ENCODE measurements around the gene ARHGDIG. TPM values are rescaled to one million over a fixed set of nuclear protein-coding genes. Genes with fewer than 3 reads are reported as not detected.

ARHGDIG gene
- total RNA-seq, 1 donor from 2014 or later = not detected

DNA sequence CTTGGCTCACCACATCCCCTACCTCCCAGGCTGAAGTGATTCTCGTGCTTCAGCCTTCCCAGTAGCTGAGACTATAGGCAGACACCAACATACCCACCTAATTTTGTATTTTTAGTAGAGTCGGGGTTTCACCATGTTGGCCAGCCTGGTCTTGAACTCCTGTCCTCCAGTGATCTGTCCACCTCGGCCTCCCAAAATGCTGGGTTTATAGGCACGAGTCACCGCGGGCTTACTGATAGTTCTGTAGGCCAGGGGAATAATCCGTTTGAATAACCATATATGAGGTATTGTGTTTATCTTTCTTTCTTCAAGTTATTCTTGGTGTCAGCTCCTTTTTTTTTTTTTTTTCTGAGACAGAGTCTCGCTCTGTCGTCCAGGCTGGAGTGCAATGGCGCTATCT lies 38.1 kb upstream of the ARHGDIG start:
- Mint-ChIP-seq H3K9me3 (ENCODE audit: unreplicated experiment) (no peaks in the 10 kb centered on the region), H3K27ac (ENCODE audit: unreplicated experiment) (no peak overlapping the region), H3K27me3 (ENCODE audit: unreplicated experiment) (no peaks in the 10 kb centered on the region), H3K4me1 (ENCODE audit: unreplicated experiment) (no peaks in the 10 kb centered on the region), H3K4me3 (ENCODE audit: unreplicated experiment) (no peak overlapping the region), H3K36me3 (ENCODE audit: low read depth, unreplicated experiment) (no peaks in the 10 kb centered on the region)
- no peak for DNase-seq (ENCODE audit: low spot score)
- TF ChIP-seq, protein P1, sequence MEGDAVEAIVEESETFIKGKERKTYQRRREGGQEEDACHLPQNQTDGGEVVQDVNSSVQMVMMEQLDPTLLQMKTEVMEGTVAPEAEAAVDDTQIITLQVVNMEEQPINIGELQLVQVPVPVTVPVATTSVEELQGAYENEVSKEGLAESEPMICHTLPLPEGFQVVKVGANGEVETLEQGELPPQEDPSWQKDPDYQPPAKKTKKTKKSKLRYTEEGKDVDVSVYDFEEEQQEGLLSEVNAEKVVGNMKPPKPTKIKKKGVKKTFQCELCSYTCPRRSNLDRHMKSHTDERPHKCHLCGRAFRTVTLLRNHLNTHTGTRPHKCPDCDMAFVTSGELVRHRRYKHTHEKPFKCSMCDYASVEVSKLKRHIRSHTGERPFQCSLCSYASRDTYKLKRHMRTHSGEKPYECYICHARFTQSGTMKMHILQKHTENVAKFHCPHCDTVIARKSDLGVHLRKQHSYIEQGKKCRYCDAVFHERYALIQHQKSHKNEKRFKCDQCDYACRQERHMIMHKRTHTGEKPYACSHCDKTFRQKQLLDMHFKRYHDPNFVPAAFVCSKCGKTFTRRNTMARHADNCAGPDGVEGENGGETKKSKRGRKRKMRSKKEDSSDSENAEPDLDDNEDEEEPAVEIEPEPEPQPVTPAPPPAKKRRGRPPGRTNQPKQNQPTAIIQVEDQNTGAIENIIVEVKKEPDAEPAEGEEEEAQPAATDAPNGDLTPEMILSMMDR (IDR thresholded peaks at IDR 0.05; ENCODE audit: unreplicated experiment) = no peak

DNA sequence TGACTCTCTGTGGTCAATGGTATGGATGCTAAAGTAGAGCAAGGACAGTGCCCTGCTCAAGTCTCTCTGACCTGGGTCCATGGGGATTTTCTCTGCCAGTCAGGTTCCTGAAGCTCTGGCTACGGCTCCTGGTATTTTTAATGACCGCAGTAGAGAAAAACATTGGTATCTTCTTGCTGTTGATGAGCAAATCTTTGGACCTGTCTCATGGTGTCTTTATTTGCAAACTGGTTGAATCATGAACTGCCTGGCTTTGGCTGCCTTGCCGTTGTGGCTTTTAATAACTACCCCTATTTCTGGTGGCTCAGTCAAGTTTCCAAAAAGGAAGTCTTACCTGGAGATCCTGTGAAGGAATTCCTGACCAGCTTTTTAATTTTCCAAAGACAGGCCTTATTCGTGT lies 37.0 kb upstream of the ARHGDIG start:
- no peak overlapping the region for H3K27ac Mint-ChIP-seq (ENCODE audit: unreplicated experiment)
- peaks cover 2% of the 10 kb centered on the region for H3K27me3 Mint-ChIP-seq (ENCODE audit: unreplicated experiment)
- no peaks in the 10 kb centered on the region for H3K4me1 Mint-ChIP-seq (ENCODE audit: unreplicated experiment)
- DNase-seq (ENCODE audit: low spot score) = no peak
- no peaks in the 10 kb centered on the region for H3K9me3 Mint-ChIP-seq (ENCODE audit: unreplicated experiment)
- TF ChIP-seq, protein P1 (IDR thresholded peaks at IDR 0.05; ENCODE audit: unreplicated experiment) = no peak
- no peaks in the 10 kb centered on the region for H3K36me3 Mint-ChIP-seq (ENCODE audit: low read depth, unreplicated experiment)
- no peak overlapping the region for H3K4me3 Mint-ChIP-seq (ENCODE audit: unreplicated experiment)

DNA sequence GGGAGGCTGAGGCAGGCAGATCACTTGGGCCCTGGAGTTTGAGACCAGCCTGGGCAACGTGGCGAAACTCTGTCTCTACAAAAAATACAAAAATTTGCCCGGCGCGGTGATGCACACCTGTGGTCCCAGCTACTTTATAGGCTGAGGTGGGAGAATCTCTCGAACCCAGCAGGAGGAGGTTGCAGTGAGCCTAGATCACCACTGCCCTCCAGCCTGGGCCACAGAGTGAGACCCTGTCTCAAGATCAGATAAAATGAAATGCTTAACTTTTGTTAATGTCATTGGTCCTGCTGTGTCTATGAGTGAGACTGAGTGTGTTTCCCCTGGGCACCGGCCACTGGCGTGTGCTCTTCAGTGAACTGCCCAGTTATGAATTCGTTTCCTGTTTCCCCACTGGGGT lies 35.3 kb upstream of the ARHGDIG start:
- H3K27ac Mint-ChIP-seq (ENCODE audit: unreplicated experiment) = peak overlapping the region; percentile 45

DNA sequence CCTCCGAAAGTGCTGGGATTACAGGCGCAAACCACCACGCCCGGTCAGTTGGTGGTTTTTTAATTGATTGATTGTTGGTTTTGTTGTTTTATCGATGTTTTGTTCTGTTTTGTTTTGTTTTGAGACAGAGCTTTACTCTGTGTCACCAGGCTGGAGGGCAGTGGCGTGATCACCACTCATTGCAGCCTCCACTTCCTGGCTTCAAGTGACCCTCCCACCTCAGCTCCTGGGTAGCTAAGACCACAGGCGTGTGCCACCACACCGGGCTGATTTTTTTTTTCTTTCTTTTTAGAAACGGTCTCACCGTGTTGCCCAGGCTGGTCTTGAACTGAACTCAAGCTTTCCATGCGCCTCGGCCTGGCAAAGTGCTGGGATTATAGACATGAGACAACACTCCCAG lies 33.4 kb upstream of the ARHGDIG start:
- H3K9me3 Mint-ChIP-seq (ENCODE audit: unreplicated experiment) = no peaks in the 10 kb centered on the region
- H3K27ac Mint-ChIP-seq (ENCODE audit: unreplicated experiment) = no peak overlapping the region
- H3K4me1 Mint-ChIP-seq (ENCODE audit: unreplicated experiment) = peaks cover 5% of the 10 kb centered on the region
- H3K36me3 Mint-ChIP-seq (ENCODE audit: low read depth, unreplicated experiment) = peaks cover 3% of the 10 kb centered on the region
- DNase-seq (ENCODE audit: low spot score) = no peak
- TF ChIP-seq, protein P1 (IDR thresholded peaks at IDR 0.05; ENCODE audit: unreplicated experiment) = no peak
- peaks cover 3% of the 10 kb centered on the region for H3K27me3 Mint-ChIP-seq (ENCODE audit: unreplicated experiment)
- no peak overlapping the region for H3K4me3 Mint-ChIP-seq (ENCODE audit: unreplicated experiment)

More for the DNA sequence above, 35.3 kb upstream of the ARHGDIG start:
- no peak overlapping the region for H3K4me3 Mint-ChIP-seq (ENCODE audit: unreplicated experiment)
- H3K4me1 Mint-ChIP-seq (ENCODE audit: unreplicated experiment) = no peaks in the 10 kb centered on the region
- DNase-seq (ENCODE audit: low spot score) = no peak
- H3K9me3 Mint-ChIP-seq (ENCODE audit: unreplicated experiment) = no peaks in the 10 kb centered on the region
- H3K36me3 Mint-ChIP-seq (ENCODE audit: low read depth, unreplicated experiment) = no peaks in the 10 kb centered on the region
- TF ChIP-seq, protein P1 (IDR thresholded peaks at IDR 0.05; ENCODE audit: unreplicated experiment) = no peak
- H3K27me3 Mint-ChIP-seq (ENCODE audit: unreplicated experiment) = peaks cover 2% of the 10 kb centered on the region

DNA sequence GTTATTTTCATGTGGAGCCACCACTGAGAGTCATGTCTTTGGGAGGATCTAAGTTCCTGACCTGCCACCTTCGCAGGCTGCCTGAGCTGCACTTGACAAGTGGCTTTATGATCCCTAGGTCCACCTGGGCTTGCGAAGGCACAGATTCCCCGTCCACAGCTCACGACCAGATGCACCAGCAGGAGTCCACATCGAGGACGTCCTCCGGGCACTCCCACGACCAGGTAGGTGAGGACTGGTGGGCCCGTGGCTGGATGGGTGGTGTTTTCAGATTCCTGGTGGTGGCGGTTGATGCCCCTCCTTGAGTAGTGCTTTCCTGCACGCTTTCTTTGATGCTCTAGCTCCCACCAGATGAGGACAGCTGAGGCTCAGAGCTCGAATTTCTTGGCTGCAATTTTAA lies 31.0 kb upstream of the ARHGDIG start:
- Mint-ChIP-seq H3K9me3 (ENCODE audit: unreplicated experiment) (no peaks in the 10 kb centered on the region), H3K27ac (ENCODE audit: unreplicated experiment) (no peak overlapping the region), H3K4me3 (ENCODE audit: unreplicated experiment) (no peak overlapping the region), H3K27me3 (ENCODE audit: unreplicated experiment) (peaks cover 7% of the 10 kb centered on the region), H3K4me1 (ENCODE audit: unreplicated experiment) (peaks cover 17% of the 10 kb centered on the region), H3K36me3 (ENCODE audit: low read depth, unreplicated experiment) (peaks cover 3% of the 10 kb centered on the region)
- TF ChIP-seq, protein P1 (IDR thresholded peaks at IDR 0.05; ENCODE audit: unreplicated experiment) = no peak
- DNase-seq (ENCODE audit: low spot score) = no peak
